Ishikawa (cell line): Measurements from ENCODE around the gene MUC21.

ENCODE experiments used
- CEBPB ChIP-seq: IDR thresholded peaks from 2 replicates; pipeline ENCODE4 v1.6.1; 2012
- CREB1 ChIP-seq: IDR thresholded peaks from 2 replicates; pipeline ENCODE4 v1.6.1; 2012; ENCODE audit warnings: low read depth
- EGR1 ChIP-seq: IDR thresholded peaks from 2 replicates; pipeline ENCODE4 v1.6.1; 2012
- EP300 ChIP-seq: IDR thresholded peaks from 2 replicates; pipeline ENCODE4 v1.6.1; 2012; ENCODE audit warnings: borderline replicate concordance
- FOXM1 ChIP-seq: IDR thresholded peaks from 2 replicates; pipeline ENCODE4 v1.6.1; 2012; ENCODE audit warnings: low read depth, borderline replicate concordance
- MAX ChIP-seq: IDR thresholded peaks from 2 replicates; pipeline ENCODE4 v1.6.1; 2012
- NFIC ChIP-seq: IDR thresholded peaks from 2 replicates; pipeline ENCODE4 v1.6.1; 2012
- RAD21 ChIP-seq: IDR thresholded peaks from 2 replicates; pipeline ENCODE4 v1.6.1; 2012; ENCODE audit warnings: low read depth
- REST ChIP-seq: IDR thresholded peaks from 2 replicates; pipeline ENCODE4 v1.6.1; 2012; ENCODE audit warnings: low read depth, mild to moderate bottlenecking
- TAF1 ChIP-seq: IDR thresholded peaks from 2 replicates; pipeline ENCODE4 v1.6.1; 2012; ENCODE audit warnings: low read depth, mild to moderate bottlenecking
- TCF12 ChIP-seq: IDR thresholded peaks from 2 replicates; pipeline ENCODE4 v1.6.1; 2012; ENCODE audit warnings: low read depth
- TEAD4 ChIP-seq: IDR thresholded peaks from 2 replicates; pipeline ENCODE4 v1.6.1; 2012
- USF1 ChIP-seq: IDR thresholded peaks from 2 replicates; pipeline ENCODE4 v1.6.1; 2012
- YY1 ChIP-seq: IDR thresholded peaks from 2 replicates; pipeline ENCODE4 v1.6.1; 2012; ENCODE audit warnings: low read depth
- ZBTB7A ChIP-seq: IDR thresholded peaks from 2 replicates; pipeline ENCODE4 v1.6.1; 2012; ENCODE audit warnings: low read depth

Gene MUC21

GRCh38 chr6:30983439-30983838 lies at the start of gene MUC21:
Gene MUC21, plus strand, starts transcription at chr6:30983718. Its CDS starts 241 bp downstream, at chr6:30983959.
- TF ChIP-seq RAD21 (no peak), CEBPB (no peak), NFIC (no peak)

- no peak for TF ChIP-seq CEBPB
Measured at GRCh38 chr6:30935018-30935417, 48.5 kb upstream of the MUC21 start.

GRCh38 chr6:30937265-30937664 lies 46.3 kb upstream of the MUC21 start:
- TF ChIP-seq ZBTB7A (no peak), CEBPB (no peak), FOXM1 (no peak), EP300 (no peak), NFIC (no peak), YY1 (no peak), USF1 (no peak), RAD21 (no peak), MAX (no peak), EGR1 (no peak), REST (no peak)

GRCh38 chr6:30938730-30939129 lies 44.8 kb upstream of the MUC21 start:
- peak; percentile 31; the same call in 1 of the 2 replicates for TF ChIP-seq TEAD4
- no peak for TF ChIP-seq TAF1
- 0 out of 2 replicates have a peak, but pooled peaks have one; percentile 23 for TF ChIP-seq CEBPB
- 0 out of 2 replicates have a peak, but pooled peaks have one; percentile 43 for TF ChIP-seq NFIC

- TF ChIP-seq REST (no peak), TCF12 (0 out of 2 replicates have a peak, but pooled peaks have one; percentile 40), EP300 (peak; percentile 37; the same call in 1 of the 2 replicates), MAX (peak; percentile 35; the same call in 1 of the 2 replicates), ZBTB7A (no peak), CREB1 (no peak), USF1 (no peak), EGR1 (no peak), TAF1 (no peak), RAD21 (no peak), FOXM1 (no peak), YY1 (no peak), CEBPB (no peak), NFIC (peak; percentile 94), TEAD4 (0 out of 2 replicates have a peak, but pooled peaks have one; percentile 12)
Measured at GRCh38 chr6:30939473-30939872, 44.0 kb upstream of the MUC21 start.

- TF ChIP-seq EGR1 (no peak), ZBTB7A (no peak), TEAD4 (no peak), RAD21 (no peak), NFIC (no peak), FOXM1 (no peak), MAX (no peak), EP300 (no peak), USF1 (no peak), YY1 (no peak), CEBPB (no peak), CREB1 (no peak), TCF12 (no peak), TAF1 (no peak), REST (no peak)
Measured at GRCh38 chr6:30940361-30940986, 43.0 kb upstream of the MUC21 start, which contains the start of gene MUCL3. Gene MUCL3, plus strand, starts transcription at chr6:30940973. Its CDS starts 27 bp downstream, at chr6:30941000.
